Measurements from ENCODE around the gene CTSF. TPM values are rescaled to one million over a fixed set of nuclear protein-coding genes. Genes with fewer than 3 reads are reported as not detected.

The CTSF gene
- total RNA-seq, 1 donor from 2014 or later: 0.68 TPM

GRCh38 chr11:66529069-66529468, 39.3 kb downstream of the CTSF start:
- no peak for DNase-seq

GRCh38 chr11:66524304-66525040, 43.9 kb downstream of the CTSF start:
- no peaks in the 10 kb centered on the region for H3K27me3 Mint-ChIP-seq

More at GRCh38 chr11:66529069-66529468, 39.3 kb downstream of the CTSF start:
- H3K4me1 Mint-ChIP-seq: peaks cover 6% of the 10 kb centered on the region
- H3K27ac Mint-ChIP-seq: no peak overlapping the region
- no peaks in the 10 kb centered on the region for H3K9me3 Mint-ChIP-seq
- intact Hi-C loops (cut with micrococcal nuclease): no loop called here
- H3K4me3 Mint-ChIP-seq: no peak overlapping the region
- peaks cover 3% of the 10 kb centered on the region for H3K36me3 Mint-ChIP-seq (ENCODE audit: low read depth)
- no peaks in the 10 kb centered on the region for H3K27me3 Mint-ChIP-seq

GRCh38 chr11:66523611-66524010, 44.8 kb downstream of the CTSF start:
- DNase-seq: no peak
- no peak overlapping the region for H3K27ac Mint-ChIP-seq
- peaks cover 20% of the 10 kb centered on the region for H3K36me3 Mint-ChIP-seq (ENCODE audit: low read depth)
- H3K27me3 Mint-ChIP-seq: no peaks in the 10 kb centered on the region
- peaks cover 3% of the 10 kb centered on the region for H3K4me1 Mint-ChIP-seq
- intact Hi-C loops (cut with micrococcal nuclease): no loop called here
- H3K9me3 Mint-ChIP-seq: no peaks in the 10 kb centered on the region
- no peak overlapping the region for H3K4me3 Mint-ChIP-seq

More at GRCh38 chr11:66524304-66525040, 43.9 kb downstream of the CTSF start:
- peaks cover 20% of the 10 kb centered on the region for H3K36me3 Mint-ChIP-seq (ENCODE audit: low read depth)
- intact Hi-C loops (cut with micrococcal nuclease): no loop called here
- no peak overlapping the region for H3K27ac Mint-ChIP-seq
- H3K9me3 Mint-ChIP-seq: no peaks in the 10 kb centered on the region
- no peak for DNase-seq
- H3K4me1 Mint-ChIP-seq: peaks cover 3% of the 10 kb centered on the region
- H3K4me3 Mint-ChIP-seq: no peak overlapping the region

Other genes starting within 250 kb of the CTSF start
- 0.99 and 1.1 TPM in 2 replicates for gene RIN1, start 232.2 kb downstream of the CTSF start, total RNA-seq
- 55.6 and 58.4 TPM in 2 replicates for gene BRMS1, start 223.5 kb downstream of the CTSF start, total RNA-seq
- 10.8 and 11.1 TPM in 2 replicates for gene B4GAT1, start 221.0 kb downstream of the CTSF start, total RNA-seq
- gene SLC29A2, start 196.8 kb downstream of the CTSF start, total RNA-seq: 17.4 and 18.9 TPM in 2 replicates
- gene NPAS4, start 147.6 kb downstream of the CTSF start, total RNA-seq: 0.09 TPM in 1 of 2 replicates, not detected in the other
- gene MRPL11, start 129.8 kb downstream of the CTSF start, total RNA-seq: 102 TPM in 2 replicates
- gene PELI3, start 101.7 kb downstream of the CTSF start, total RNA-seq: 16.1 and 18.3 TPM in 2 replicates
- gene DPP3, start 88.2 kb downstream of the CTSF start, total RNA-seq: 97.1 and 106 TPM in 2 replicates
- 17.6 and 18.3 TPM in 2 replicates for gene BBS1, start 58.0 kb downstream of the CTSF start, total RNA-seq
- 12.2 and 13.9 TPM in 2 replicates for gene ZDHHC24, start 22.6 kb downstream of the CTSF start, total RNA-seq
- 0.07 TPM in 2 replicates for gene ACTN3, start 21.7 kb downstream of the CTSF start, total RNA-seq
- 0.19 and 0.21 TPM in 2 replicates for gene CCDC87, start 24.5 kb upstream of the CTSF start, total RNA-seq
- gene CCS, start 24.6 kb upstream of the CTSF start, total RNA-seq: 28.3 and 31.4 TPM in 2 replicates
- 209 and 214 TPM in 2 replicates for gene RBM14, start 48.0 kb upstream of the CTSF start, total RNA-seq
- 109 and 133 TPM in 2 replicates for gene RBM4, start 70.1 kb upstream of the CTSF start, total RNA-seq
- 15.6 and 16.0 TPM in 2 replicates for gene RBM4B, start 109.3 kb upstream of the CTSF start, total RNA-seq
- 0.88 and 1.6 TPM in 2 replicates for gene SPTBN2, start 160.6 kb upstream of the CTSF start, total RNA-seq